ENCODE measurements around the gene EFEMP2.

GRCh38 chr11:65921876-65922275 is 49.3 kb upstream of the EFEMP2 start:
- no peak for TF ChIP-seq CTCF (IDR thresholded peaks at IDR 0.05; ENCODE audit: insufficient read depth, low read length, poor library complexity, severe bottlenecking)
- no peak for TF ChIP-seq EZH2phosphoT487 (conservative IDR thresholded peaks at IDR 0.05; ENCODE audit: low read length)
